K562 (cell line): Measurements from ENCODE around the gene SCARF1. TPM values are rescaled to one million over a fixed set of nuclear protein-coding genes. Genes with fewer than 3 reads are reported as not detected.
A peak's percentile ranks its signal among the peaks of the same experiment; 100 is the strongest.

Experiments
- CCNT2 ChIP-seq: IDR thresholded peaks from 2 replicates; pipeline ENCODE4 v1.6.1; 2011; ENCODE audit warnings: borderline replicate concordance, low read depth, mild to moderate bottlenecking, moderate library complexity, mixed read lengths, low read length; ENCODE audit not compliant: insufficient read length; ENCODE audit errors: extremely low read depth
- CHCHD3 ChIP-seq: fragments of 250-450 bp; sonication (Bioruptor Pico); IDR thresholded peaks from 2 replicates; pipeline ENCODE4 v2.1.2; 2022; ENCODE audit warnings: mild to moderate bottlenecking
- CHD1 ChIP-seq: fragments of 200-600 bp; sonication (generic); IDR thresholded peaks from one replicate; pipeline ENCODE4 v1.6.1; 2012; ENCODE audit warnings: mild to moderate bottlenecking, moderate library complexity, low read length, inconsistent platforms
- CHD4 ChIP-seq: fragments of 200-600 bp; sonication (generic); IDR thresholded peaks from 3 replicates; pipeline ENCODE4 v1.6.1; 2012; ENCODE audit warnings: low read depth, mild to moderate bottlenecking, mixed read lengths, low read length, inconsistent platforms; ENCODE audit not compliant: insufficient read depth, insufficient replicate concordance, poor library complexity, severe bottlenecking
- EP300 ChIP-seq: IDR thresholded peaks from 2 replicates; pipeline ENCODE4 v1.6.1; 2012; ENCODE audit warnings: low read length, improper control_type of control experiment
- KDM4B ChIP-seq, 2 experiments: fragments of 450-650 bp in 1 of 2; sonication (generic) in 1 of 2; IDR thresholded peaks; 2 replicates each; pipeline ENCODE4 v1.6.1; 2016 to 2017; ENCODE audit warnings: borderline replicate concordance in 2 of 2, antibody characterized with exemption in 1 of 2, low read depth in 1 of 2, mild to moderate bottlenecking in 1 of 2
- KHSRP ChIP-seq: fragments of 450-650 bp; IDR thresholded peaks from 2 replicates; pipeline ENCODE4 v1.6.1; 2017
- MTA3 ChIP-seq: fragments of 450-650 bp; formaldehyde crosslinking; IDR thresholded peaks from 2 replicates; pipeline ENCODE4 v1.6.1; 2017; ENCODE audit warnings: mild to moderate bottlenecking, borderline replicate concordance
- NCOA1 ChIP-seq: fragments of 450-650 bp; IDR thresholded peaks from 2 replicates; pipeline ENCODE4 v1.6.1; 2016; ENCODE audit warnings: low read depth
- NR3C1 ChIP-seq: sonication (generic); formaldehyde crosslinking; IDR thresholded peaks from 2 replicates; pipeline ENCODE4 v1.8.1; 2022; ENCODE audit warnings: missing genetic modification reagents
- NUFIP1 ChIP-seq: fragments of 450-650 bp; IDR thresholded peaks from 2 replicates; pipeline ENCODE4 v1.6.1; 2018; ENCODE audit not compliant: partially characterized antibody
- PRMT5 ChIP-seq: sonication (generic); formaldehyde crosslinking; IDR thresholded peaks from 2 replicates; pipeline ENCODE4 v1.5.0; 2020; ENCODE audit warnings: missing genetic modification reagents
- RFX7 ChIP-seq: fragments of 250-450 bp; sonication (Bioruptor Pico); IDR thresholded peaks from 2 replicates; pipeline ENCODE4 v1.5.1; 2021; ENCODE audit warnings: mild to moderate bottlenecking
- TCF7L2 ChIP-seq: fragments of 150-350 bp; IDR thresholded peaks from 2 replicates; pipeline ENCODE4 v1.6.1; 2016; ENCODE audit warnings: low read depth, mild to moderate bottlenecking, low read length, moderate library complexity
- TOE1 ChIP-seq, 2 experiments: fragments of 450-650 bp in 1 of 2; sonication (generic) in 1 of 2; formaldehyde crosslinking in 1 of 2; IDR thresholded peaks; 2 replicates each; pipeline versions ENCODE4 v1.7.1 to v1.8.0; 2016 to 2022; ENCODE audit warnings: borderline replicate concordance in 2 of 2, mild to moderate bottlenecking in 2 of 2, antibody characterized with exemption in 1 of 2, inconsistent platforms in 1 of 2, low read depth in 1 of 2, missing genetic modification reagents in 1 of 2, moderate library complexity in 1 of 2
- ZFX ChIP-seq: sonication (generic); formaldehyde crosslinking; IDR thresholded peaks from 2 replicates; pipeline ENCODE4 v1.8.0; 2022; ENCODE audit warnings: mild to moderate bottlenecking, missing genetic modification reagents, moderate library complexity
- ZNF583 ChIP-seq: fragments of 250-450 bp; sonication (Bioruptor Pico); IDR thresholded peaks from 2 replicates; pipeline ENCODE4 v1.4.0; 2020
- polyA plus RNA-seq, 8 experiments: library from polyadenylated mRNA; depleted of rRNA in 4 of 8; stranded (reverse) in 5 of 8; unstranded in 3 of 8; fragments of >200 nt; fragmentation: Nextera tagmentation in 2 of 8; fragmentation: Illumina TruSeq in 1 of 8; extraction: Ambion mirVana in 2 of 8; extraction: Trizol in 1 of 8; gene quantifications; 2 replicates each; pipeline versions ENCODE4 v1.2.1 to v1.2.3, GENCODE V29; 2011 to 2014; ENCODE audit warnings: inconsistent platforms in 1 of 8, missing spikeins in 1 of 8
- total RNA-seq, 7 experiments: library from RNA; depleted of rRNA in 6 of 7; stranded (reverse); fragments of >200 nt in 6 of 7; fragmentation: Illumina TruSeq in 2 of 7; extraction: Trizol in 2 of 7; gene quantifications; 2 replicates each; pipeline versions ENCODE4 v1.2.1 to v1.2.3, GENCODE V29; 2011 to 2021; ENCODE audit warnings: low replicate concordance in 1 of 7
- TF ChIP-seq, protein P1 (sequence below): sonication (generic); formaldehyde crosslinking; IDR thresholded peaks from 2 replicates; pipeline ENCODE4 v1.8.0; 2022; ENCODE audit warnings: mild to moderate bottlenecking, missing genetic modification reagents
- TF ChIP-seq, protein P2 (sequence below): fragments of 450-650 bp; IDR thresholded peaks from 2 replicates; pipeline ENCODE4 v1.6.1; 2016; ENCODE audit warnings: antibody characterized with exemption
- TF ChIP-seq, protein P3 (sequence below): fragments of 200-400 bp; formaldehyde crosslinking; IDR thresholded peaks from 2 replicates; pipeline ENCODE4 v1.6.1; 2017; ENCODE audit warnings: mild to moderate bottlenecking, low read depth, low read length, moderate library complexity

The SCARF1 gene
- total and polyA plus RNA-seq, 9 of the 15 experiments (the other 6 are each of a cell fraction or from before 2014, with no cell fraction given), result 0.04 to 2.1 (median 0.63) TPM

DNA sequence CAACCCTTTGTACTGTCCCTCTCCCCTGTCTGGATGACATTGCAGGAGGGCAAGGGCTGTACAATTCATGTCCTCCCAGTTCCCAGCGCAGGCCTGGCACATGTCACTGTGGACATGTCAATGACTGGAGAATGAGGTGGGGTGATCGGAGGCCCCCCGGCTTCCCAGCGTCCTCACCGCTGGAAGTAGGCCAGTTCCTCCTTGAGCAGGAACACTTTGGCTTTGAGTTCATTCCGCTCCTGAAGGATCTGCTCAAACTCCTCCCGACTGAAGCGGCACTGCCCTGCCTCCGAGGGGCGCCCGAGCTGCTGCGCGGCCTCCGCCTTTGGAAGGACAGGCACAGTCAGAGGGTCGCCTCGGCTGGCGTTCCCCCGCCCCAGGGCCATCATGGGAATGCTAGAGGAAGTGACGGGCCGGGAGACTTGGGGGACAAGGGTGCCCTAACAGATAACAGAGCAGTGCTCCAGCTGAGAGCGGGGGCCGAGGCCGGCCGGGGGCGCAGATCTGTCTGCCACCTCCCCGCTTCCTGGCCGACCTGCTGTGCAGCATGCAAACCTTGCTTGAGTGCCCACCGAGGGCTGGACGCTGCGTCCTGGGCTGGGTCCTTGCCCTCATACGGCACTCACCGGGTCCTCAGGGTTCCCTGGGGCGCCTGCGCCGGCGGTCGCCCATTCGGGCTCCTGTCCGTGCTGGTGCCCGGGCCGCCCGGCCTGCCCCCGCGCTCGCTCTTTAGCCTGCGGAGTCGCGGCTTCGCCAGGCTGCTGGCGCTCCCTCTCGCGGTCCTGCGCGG lies 2.8 kb upstream of the SCARF1 start (continued):
- TF ChIP-seq, protein P1, sequence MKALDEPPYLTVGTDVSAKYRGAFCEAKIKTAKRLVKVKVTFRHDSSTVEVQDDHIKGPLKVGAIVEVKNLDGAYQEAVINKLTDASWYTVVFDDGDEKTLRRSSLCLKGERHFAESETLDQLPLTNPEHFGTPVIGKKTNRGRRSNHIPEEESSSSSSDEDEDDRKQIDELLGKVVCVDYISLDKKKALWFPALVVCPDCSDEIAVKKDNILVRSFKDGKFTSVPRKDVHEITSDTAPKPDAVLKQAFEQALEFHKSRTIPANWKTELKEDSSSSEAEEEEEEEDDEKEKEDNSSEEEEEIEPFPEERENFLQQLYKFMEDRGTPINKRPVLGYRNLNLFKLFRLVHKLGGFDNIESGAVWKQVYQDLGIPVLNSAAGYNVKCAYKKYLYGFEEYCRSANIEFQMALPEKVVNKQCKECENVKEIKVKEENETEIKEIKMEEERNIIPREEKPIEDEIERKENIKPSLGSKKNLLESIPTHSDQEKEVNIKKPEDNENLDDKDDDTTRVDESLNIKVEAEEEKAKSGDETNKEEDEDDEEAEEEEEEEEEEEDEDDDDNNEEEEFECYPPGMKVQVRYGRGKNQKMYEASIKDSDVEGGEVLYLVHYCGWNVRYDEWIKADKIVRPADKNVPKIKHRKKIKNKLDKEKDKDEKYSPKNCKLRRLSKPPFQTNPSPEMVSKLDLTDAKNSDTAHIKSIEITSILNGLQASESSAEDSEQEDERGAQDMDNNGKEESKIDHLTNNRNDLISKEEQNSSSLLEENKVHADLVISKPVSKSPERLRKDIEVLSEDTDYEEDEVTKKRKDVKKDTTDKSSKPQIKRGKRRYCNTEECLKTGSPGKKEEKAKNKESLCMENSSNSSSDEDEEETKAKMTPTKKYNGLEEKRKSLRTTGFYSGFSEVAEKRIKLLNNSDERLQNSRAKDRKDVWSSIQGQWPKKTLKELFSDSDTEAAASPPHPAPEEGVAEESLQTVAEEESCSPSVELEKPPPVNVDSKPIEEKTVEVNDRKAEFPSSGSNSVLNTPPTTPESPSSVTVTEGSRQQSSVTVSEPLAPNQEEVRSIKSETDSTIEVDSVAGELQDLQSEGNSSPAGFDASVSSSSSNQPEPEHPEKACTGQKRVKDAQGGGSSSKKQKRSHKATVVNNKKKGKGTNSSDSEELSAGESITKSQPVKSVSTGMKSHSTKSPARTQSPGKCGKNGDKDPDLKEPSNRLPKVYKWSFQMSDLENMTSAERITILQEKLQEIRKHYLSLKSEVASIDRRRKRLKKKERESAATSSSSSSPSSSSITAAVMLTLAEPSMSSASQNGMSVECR (CRISPR knock-in tag), result peak; percentile 43; the same call in 1 of the 2 replicates
- peak; percentile 42 for TF ChIP-seq CHD1
- peak in 1 of 2 experiments; percentile 11; a peak in 1 of 4 replicates for TF ChIP-seq KDM4B (IDR thresholded peaks at IDR 0.05; ENCODE audit: borderline replicate concordance in 2 of 2, low read depth in 1 of 2)
- TF ChIP-seq PRMT5 (CRISPR knock-in tag), result no peak
- TF ChIP-seq, protein P2, sequence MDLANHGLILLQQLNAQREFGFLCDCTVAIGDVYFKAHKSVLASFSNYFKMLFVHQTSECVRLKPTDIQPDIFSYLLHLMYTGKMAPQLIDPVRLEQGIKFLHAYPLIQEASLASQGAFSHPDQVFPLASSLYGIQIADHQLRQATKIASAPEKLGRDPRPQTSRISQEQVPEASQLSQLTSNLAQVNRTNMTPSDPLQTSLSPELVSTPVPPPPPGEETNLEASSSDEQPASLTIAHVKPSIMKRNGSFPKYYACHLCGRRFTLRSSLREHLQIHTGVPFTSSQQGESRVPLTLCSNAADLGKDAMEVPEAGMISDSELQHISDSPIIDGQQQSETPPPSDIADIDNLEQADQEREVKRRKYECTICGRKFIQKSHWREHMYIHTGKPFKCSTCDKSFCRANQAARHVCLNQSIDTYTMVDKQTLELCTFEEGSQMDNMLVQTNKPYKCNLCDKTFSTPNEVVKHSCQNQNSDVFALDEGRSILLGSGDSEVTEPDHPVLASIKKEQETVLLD, result 0 out of 2 replicates have a peak, but pooled peaks have one; percentile 21
- peak; percentile 37; the same call in 1 of the 2 replicates for TF ChIP-seq MTA3
- TF ChIP-seq NCOA1, result no peak
- TF ChIP-seq CHD4, result no peak
- no peak for TF ChIP-seq ZFX
- no peak for TF ChIP-seq KHSRP
- TF ChIP-seq ZNF583 (CRISPR knock-in tag), result no peak
- TF ChIP-seq NUFIP1, result no peak
- no peak for TF ChIP-seq EP300
- no peak for TF ChIP-seq TOE1 (IDR thresholded peaks at IDR 0.05; ENCODE audit: borderline replicate concordance)
- no peak for TF ChIP-seq TOE1 (CRISPR knock-in tag; IDR thresholded peaks at IDR 0.05; ENCODE audit: borderline replicate concordance, low read depth)
- no peak for TF ChIP-seq RFX7 (CRISPR knock-in tag)
- no peak for TF ChIP-seq CHCHD3 (CRISPR knock-in tag)
- TF ChIP-seq, protein P3, sequence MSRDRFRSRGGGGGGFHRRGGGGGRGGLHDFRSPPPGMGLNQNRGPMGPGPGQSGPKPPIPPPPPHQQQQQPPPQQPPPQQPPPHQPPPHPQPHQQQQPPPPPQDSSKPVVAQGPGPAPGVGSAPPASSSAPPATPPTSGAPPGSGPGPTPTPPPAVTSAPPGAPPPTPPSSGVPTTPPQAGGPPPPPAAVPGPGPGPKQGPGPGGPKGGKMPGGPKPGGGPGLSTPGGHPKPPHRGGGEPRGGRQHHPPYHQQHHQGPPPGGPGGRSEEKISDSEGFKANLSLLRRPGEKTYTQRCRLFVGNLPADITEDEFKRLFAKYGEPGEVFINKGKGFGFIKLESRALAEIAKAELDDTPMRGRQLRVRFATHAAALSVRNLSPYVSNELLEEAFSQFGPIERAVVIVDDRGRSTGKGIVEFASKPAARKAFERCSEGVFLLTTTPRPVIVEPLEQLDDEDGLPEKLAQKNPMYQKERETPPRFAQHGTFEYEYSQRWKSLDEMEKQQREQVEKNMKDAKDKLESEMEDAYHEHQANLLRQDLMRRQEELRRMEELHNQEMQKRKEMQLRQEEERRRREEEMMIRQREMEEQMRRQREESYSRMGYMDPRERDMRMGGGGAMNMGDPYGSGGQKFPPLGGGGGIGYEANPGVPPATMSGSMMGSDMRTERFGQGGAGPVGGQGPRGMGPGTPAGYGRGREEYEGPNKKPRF, result no peak
- TF ChIP-seq CCNT2, result peak; percentile 59
- no peak for TF ChIP-seq TCF7L2
- no peak for TF ChIP-seq NR3C1 (CRISPR knock-in tag)
